Measurements from ENCODE around the gene CDKN1A. TPM values are rescaled to one million over a fixed set of nuclear protein-coding genes. Genes with fewer than 3 reads are reported as not detected.
"Not testable (repeated sequence)": the region's sequence is repeated elsewhere in the genome, so short reads cannot be mapped to it uniquely, and the experiment has no call there.

Gene CDKN1A
- total RNA-seq, 4 donors from 2014 or later = 86.8 to 209 (median 131) TPM

DNA sequence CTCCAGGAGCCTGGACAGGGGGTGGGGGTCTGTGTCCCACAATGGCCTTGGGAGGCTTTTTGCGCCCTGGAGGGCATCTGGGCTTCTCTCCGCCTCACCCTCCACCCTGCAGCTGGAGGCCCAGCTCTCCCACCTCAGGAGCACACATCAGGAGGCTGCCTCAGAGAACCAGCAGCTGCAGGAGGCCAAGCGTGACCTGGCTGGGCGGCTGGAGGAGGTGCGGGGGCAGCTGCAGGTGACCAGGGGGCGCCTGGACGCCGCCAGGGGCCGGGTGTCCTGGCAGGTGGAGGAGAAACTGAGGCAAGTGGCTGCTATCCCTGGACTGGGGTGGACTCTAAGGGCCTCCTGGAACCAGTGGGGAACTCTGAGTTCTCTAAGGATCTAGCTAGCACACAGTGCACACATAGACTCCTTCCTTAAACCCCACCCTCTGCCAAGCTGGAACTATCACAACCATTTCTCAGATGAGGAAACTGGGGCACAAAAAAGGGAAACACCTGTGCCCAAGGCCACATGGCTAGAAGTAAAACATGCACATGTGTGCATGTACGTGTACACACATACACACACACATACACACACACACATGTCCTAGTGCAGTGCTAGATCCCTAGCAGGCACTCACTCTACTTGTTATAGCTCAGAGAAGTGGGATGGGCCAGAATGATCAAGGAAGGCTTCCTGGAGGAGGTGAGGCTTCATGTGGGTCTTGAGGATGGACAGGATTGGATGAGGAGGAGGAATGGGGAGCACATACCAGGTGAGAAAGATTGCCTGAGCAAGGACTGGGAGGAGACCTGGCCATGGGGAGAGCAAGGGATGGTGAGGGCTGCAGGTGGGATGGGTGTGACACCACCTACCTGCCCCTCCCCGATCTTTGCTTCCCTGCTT lies 42.0 kb downstream of the CDKN1A start:
- TF ChIP-seq POLR2A (IDR thresholded peaks at IDR 0.05) = no peak
- TF ChIP-seq, protein P1, sequence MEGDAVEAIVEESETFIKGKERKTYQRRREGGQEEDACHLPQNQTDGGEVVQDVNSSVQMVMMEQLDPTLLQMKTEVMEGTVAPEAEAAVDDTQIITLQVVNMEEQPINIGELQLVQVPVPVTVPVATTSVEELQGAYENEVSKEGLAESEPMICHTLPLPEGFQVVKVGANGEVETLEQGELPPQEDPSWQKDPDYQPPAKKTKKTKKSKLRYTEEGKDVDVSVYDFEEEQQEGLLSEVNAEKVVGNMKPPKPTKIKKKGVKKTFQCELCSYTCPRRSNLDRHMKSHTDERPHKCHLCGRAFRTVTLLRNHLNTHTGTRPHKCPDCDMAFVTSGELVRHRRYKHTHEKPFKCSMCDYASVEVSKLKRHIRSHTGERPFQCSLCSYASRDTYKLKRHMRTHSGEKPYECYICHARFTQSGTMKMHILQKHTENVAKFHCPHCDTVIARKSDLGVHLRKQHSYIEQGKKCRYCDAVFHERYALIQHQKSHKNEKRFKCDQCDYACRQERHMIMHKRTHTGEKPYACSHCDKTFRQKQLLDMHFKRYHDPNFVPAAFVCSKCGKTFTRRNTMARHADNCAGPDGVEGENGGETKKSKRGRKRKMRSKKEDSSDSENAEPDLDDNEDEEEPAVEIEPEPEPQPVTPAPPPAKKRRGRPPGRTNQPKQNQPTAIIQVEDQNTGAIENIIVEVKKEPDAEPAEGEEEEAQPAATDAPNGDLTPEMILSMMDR (IDR thresholded peaks at IDR 0.05) = no peak
- 85 to 88% methylated on average over 2 of the region's 11 CpGs for WGBS, 2 donors
- intact Hi-C loops (cut with DNase I) = no loop called here
- no peak for DNase-seq
- Histone ChIP-seq H3K4me3 (no peak overlapping the region), H3K27me3 (no peaks in the 10 kb centered on the region), H3K27ac (no peak overlapping the region), H3K4me1 (peaks cover 11 to 63% (median 13%) of the 10 kb centered on the region in 3 donors), H3K9me3 (no peaks in the 10 kb centered on the region), H3K36me3 (no peaks in the 10 kb centered on the region)

DNA sequence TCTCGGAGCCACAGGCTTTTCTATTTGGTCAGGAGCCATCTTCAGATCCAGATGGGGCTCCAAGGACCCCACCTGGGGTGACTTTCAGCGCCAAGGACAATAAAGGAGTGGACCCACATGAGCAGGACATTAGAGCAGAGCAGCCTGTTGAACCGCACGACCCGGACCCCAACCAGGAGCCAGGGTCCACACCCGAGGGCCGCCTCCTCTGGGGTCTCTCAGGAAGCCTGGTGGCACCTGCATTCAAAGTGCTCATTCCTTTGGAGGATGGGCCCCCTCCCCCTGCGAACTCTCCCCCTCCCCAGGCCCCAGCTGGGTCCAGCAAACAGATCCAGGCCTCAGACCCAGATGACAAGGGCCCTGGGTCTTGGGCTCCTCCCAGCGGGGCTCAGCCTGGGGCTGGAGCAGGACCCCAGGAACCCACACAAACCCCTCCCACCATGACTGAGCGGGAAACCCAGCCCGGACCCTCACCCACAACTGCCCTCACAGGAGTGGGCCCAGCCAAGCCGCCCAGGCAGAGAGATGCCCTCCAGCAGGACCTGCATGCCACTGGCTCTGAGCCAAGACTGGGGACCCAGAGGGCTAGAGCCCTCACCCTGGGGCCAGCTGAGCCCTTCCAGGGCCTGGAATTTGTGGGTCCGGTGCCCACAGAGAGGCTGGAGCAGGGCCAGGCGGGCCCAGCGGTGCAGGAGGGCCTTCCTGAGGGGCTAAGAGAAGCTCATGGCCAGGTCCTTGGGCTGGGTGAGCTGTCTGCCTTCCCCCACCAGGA lies 43.0 kb downstream of the CDKN1A start:
- 90% methylated on average over 2 of the region's 15 CpGs; no CpG with 5 or more reads in 1 of the 2 donors for WGBS, 2 donors
- intact Hi-C loops (cut with DNase I) = no loop called here
- Histone ChIP-seq H3K9me3 (no peaks in the 10 kb centered on the region), H3K4me3 (no peak overlapping the region), H3K36me3 (no peaks in the 10 kb centered on the region), H3K27ac (peak overlapping the region in 1 of 4 donors; percentile 59), H3K27me3 (no peaks in the 10 kb centered on the region), H3K4me1 (peaks cover 11 to 53% (median 11%) of the 10 kb centered on the region in 3 donors)
- TF ChIP-seq POLR2A (IDR thresholded peaks at IDR 0.05) = no peak
- TF ChIP-seq, protein P1 (IDR thresholded peaks at IDR 0.05) = no peak
- DNase-seq = no peak

DNA sequence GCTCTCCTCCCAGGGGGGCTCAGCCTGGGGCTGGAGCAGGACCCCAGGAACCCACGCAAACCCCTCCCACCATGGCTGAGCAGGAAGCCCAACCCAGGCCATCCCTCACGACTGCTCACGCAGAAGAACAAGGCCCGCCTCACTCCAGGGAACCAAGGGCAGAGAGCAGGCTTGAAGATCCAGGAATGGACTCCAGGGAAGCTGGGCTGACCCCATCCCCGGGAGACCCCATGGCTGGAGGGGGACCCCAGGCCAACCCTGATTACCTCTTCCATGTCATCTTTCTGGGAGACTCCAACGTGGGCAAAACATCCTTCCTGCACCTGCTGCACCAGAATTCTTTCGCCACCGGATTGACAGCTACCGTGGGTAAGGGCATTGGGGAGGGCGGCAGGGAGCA lies 43.9 kb downstream of the CDKN1A start:
- no peak for DNase-seq
- Histone ChIP-seq H3K4me1 (peaks cover 4 to 45% (median 6%) of the 10 kb centered on the region in 3 donors), H3K27me3 (no peaks in the 10 kb centered on the region), H3K27ac (peak overlapping the region in 3 of 4 donors; percentile 24 to 63 (median 59)), H3K36me3 (no peaks in the 10 kb centered on the region), H3K9me3 (no peaks in the 10 kb centered on the region), H3K4me3 (no peak overlapping the region)
- WGBS, 2 donors = 92% methylated on average over 4 of the region's 10 CpGs; no CpG with 5 or more reads in 1 of the 2 donors
- TF ChIP-seq POLR2A (IDR thresholded peaks at IDR 0.05) = no peak
- TF ChIP-seq, protein P1 (IDR thresholded peaks at IDR 0.05) = no peak
- intact Hi-C loops (cut with DNase I) = no loop called here

DNA sequence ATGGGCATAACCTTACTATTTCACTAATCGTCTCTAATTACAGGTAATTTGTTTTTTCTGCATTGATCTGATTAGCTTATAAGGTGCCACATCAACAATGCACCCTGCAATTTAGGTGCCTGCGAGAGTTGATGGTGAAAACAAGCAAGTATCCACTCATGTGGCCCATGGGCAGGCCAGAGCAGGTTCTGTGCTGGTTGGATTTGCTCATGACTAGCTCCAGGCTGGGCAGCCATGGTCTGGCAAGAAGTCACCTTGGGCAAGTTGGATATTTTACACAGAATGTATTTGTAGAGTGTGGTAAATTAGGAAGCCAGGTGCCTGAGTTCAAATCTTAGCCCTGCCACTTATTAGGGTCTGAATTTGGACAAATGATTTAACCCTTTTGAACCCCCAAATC lies 44.4 kb downstream of the CDKN1A start:
- H3K27me3 ChIP-seq = no peaks in the 10 kb centered on the region
- no peak overlapping the region for H3K4me3 ChIP-seq
- no peaks in the 10 kb centered on the region for H3K9me3 ChIP-seq
- 59 to 77% methylated on average over 2 of the region's 2 CpGs for WGBS, 2 donors
- TF ChIP-seq, protein P1 (IDR thresholded peaks at IDR 0.05) = no peak
- no peak for TF ChIP-seq POLR2A (IDR thresholded peaks at IDR 0.05)
- H3K4me1 ChIP-seq = peaks cover 2 to 40% (median 4%) of the 10 kb centered on the region in 3 donors
- no peaks in the 10 kb centered on the region for H3K36me3 ChIP-seq
- H3K27ac ChIP-seq = peak overlapping the region in 3 of 4 donors; percentile 24 to 63 (median 59)
- no peak for DNase-seq
- intact Hi-C loops (cut with DNase I) = no loop called here

DNA sequence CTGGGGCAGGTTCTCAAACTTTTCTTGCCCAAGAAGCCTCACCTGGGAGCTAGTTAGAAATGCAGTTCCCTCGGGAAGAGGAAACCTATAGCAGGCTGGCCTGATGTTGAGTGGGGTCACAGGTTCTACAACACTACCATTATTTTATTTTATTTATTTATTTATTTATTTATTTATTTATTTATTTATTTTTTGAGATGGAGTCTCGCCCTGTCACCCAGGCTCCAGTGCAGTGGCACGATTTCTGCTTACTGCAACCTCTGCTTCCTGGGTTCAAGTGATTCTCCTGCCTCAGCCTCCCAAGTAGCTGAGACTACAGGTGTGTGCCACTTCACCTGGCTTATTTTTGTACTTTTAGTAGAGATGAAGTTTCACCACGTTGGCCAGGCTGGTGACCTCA lies 45.5 kb downstream of the CDKN1A start:
- WGBS, 2 donors = 83 to 87% methylated on average over 4 of the region's 4 CpGs
- H3K27me3 ChIP-seq; H3K27ac ChIP-seq; DNase-seq; intact Hi-C loops (cut with DNase I); H3K9me3 ChIP-seq; H3K36me3 ChIP-seq; H3K4me3 ChIP-seq: not testable (repeated sequence)
- H3K4me1 ChIP-seq = peaks cover 0 to 33% (median 4%) of the 10 kb centered on the region in 3 donors
